ENCODE results near the gene TP63. TPM values are rescaled to one million over a fixed set of nuclear protein-coding genes. Genes with fewer than 3 reads are reported as not detected.
A peak's percentile ranks its signal among the peaks of the same experiment; 100 is the strongest.

Gene TP63
- total and polyA plus RNA-seq, 2 donors (not counting 3 experiments of a cell fraction or from before 2014, with no cell fraction given) = not detected

DNA sequence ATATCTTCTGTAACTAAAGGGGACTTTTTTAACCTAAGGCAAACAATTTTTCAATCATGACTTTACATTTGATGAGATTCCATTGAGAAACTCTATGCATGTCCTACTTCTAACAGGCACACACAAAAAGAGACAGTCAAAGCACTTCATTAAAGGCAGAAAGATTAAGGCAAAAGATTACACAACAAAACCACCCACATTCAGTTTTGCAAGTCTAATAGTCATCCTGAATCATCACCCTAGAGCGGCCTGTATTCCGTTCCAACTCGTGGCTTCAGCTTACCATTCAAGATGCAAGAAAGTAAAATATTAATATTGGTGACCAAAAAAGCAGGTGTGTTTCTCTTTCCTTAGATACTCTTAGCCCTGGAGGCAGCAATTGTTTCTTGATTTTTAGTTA is 283.6 kb downstream of the TP63 start:
- no peak overlapping the region for H3K4me3 ChIP-seq (replicated peaks in 1 of 3; ENCODE audit: insufficient read depth in 1 of 3, low read depth in 1 of 3, low read length in 3 of 3)
- dilution Hi-C loops (cut with MboI; ENCODE audit: extremely low pct_ligation_motif_present, low sequenced_read_pairs) = no loop called here
- no TSS peak for BruUV-seq (replicated peaks)

DNA sequence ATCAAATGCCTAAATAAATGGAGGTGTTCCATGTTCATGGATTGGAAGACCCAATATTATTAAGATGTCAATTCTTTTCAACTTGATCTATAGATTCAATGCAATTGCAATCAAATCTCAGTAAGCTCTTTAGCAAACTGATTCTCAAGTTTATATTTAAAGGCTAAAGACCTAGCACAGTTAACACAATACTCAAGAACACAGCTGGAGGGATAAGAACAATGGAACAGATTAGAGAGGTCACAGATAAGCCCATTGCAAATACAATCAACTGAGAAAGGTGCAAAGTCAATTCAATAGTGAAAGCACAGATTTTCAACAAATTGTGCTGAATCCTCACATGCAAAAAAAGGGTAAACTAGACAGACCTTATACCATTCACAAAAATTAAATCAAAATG is 290.6 kb downstream of the TP63 start:
- Histone ChIP-seq H3K4me2 (ENCODE audit: insufficient read depth, low read length) (no peak overlapping the region), H3K9ac (replicated peaks; ENCODE audit: extremely low read depth, insufficient read depth, low read length) (no peak overlapping the region), H4K20me1 (replicated peaks; ENCODE audit: control insufficient read depth, extremely low read depth, insufficient read depth, low read length) (no peaks in the 10 kb centered on the region), H3K79me2 (ENCODE audit: control insufficient read depth, insufficient read depth, low read length) (no peaks in the 10 kb centered on the region), H3K27me3 (ENCODE audit: control insufficient read depth in 2 of 2, insufficient read depth in 2 of 2, low read length in 2 of 2) (no peaks in the 10 kb centered on the region), H3K4me3 (replicated peaks in 1 of 3; ENCODE audit: insufficient read depth in 1 of 3, low read depth in 1 of 3, low read length in 3 of 3) (no peak overlapping the region), H2AFZ (ENCODE audit: low read depth, low read length) (no peak overlapping the region), H3K9me1 (replicated peaks; ENCODE audit: control insufficient read depth, extremely low read depth, insufficient read depth, low read length) (no peaks in the 10 kb centered on the region), H3K4me1 (ENCODE audit: control insufficient read depth, extremely low read depth, insufficient read depth, low read length) (no peaks in the 10 kb centered on the region), H3K36me3 (ENCODE audit: control insufficient read depth in 2 of 2, extremely low read depth in 1 of 2, insufficient read depth in 2 of 2, low read length in 2 of 2) (no peaks in the 10 kb centered on the region), H3K27ac (ENCODE audit: insufficient read depth, low read depth, low read length) (no peak overlapping the region), H3K9me3 (replicated peaks; ENCODE audit: control insufficient read depth, insufficient read depth, low read length) (no peaks in the 10 kb centered on the region)
- ChIA-PET POLR2A (no interaction called here), CTCF (no interaction called here)
- BruUV-seq (replicated peaks) = no TSS peak
- dilution Hi-C loops (cut with MboI; ENCODE audit: extremely low pct_ligation_motif_present, low sequenced_read_pairs) = no loop called here
- TF ChIP-seq JUN (IDR thresholded peaks at IDR 0.05; ENCODE audit: borderline replicate concordance, insufficient read depth, insufficient read length, low read depth) (no peak), MYC (IDR thresholded peaks at IDR 0.05; ENCODE audit: low read depth, low read length) (no peak), FOS (IDR thresholded peaks at IDR 0.05; ENCODE audit: borderline replicate concordance, insufficient read depth, low read length) (no peak), EZH2 (IDR thresholded peaks at IDR 0.05; ENCODE audit: borderline replicate concordance, low read depth, low read length, severe bottlenecking) (no peak), GATA2 (IDR thresholded peaks at IDR 0.05; ENCODE audit: insufficient read depth, insufficient read length, low read depth, low read length) (no peak), POLR2A (IDR thresholded peaks at IDR 0.05; ENCODE audit: low read depth, low read length) (no peak), POLR2AphosphoS5 (IDR thresholded peaks at IDR 0.05; ENCODE audit: insufficient read depth, low read depth, low read length) (no peak)
- TF ChIP-seq, protein P1, sequence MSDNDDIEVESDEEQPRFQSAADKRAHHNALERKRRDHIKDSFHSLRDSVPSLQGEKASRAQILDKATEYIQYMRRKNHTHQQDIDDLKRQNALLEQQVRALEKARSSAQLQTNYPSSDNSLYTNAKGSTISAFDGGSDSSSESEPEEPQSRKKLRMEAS (IDR thresholded peaks at IDR 0.05; ENCODE audit: insufficient read depth, insufficient read length) = no peak
- TF ChIP-seq, protein P2, sequence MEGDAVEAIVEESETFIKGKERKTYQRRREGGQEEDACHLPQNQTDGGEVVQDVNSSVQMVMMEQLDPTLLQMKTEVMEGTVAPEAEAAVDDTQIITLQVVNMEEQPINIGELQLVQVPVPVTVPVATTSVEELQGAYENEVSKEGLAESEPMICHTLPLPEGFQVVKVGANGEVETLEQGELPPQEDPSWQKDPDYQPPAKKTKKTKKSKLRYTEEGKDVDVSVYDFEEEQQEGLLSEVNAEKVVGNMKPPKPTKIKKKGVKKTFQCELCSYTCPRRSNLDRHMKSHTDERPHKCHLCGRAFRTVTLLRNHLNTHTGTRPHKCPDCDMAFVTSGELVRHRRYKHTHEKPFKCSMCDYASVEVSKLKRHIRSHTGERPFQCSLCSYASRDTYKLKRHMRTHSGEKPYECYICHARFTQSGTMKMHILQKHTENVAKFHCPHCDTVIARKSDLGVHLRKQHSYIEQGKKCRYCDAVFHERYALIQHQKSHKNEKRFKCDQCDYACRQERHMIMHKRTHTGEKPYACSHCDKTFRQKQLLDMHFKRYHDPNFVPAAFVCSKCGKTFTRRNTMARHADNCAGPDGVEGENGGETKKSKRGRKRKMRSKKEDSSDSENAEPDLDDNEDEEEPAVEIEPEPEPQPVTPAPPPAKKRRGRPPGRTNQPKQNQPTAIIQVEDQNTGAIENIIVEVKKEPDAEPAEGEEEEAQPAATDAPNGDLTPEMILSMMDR (IDR thresholded peaks at IDR 0.05; ENCODE audit: extremely low read depth in 1 of 2, insufficient read depth in 1 of 2, low read depth in 1 of 2, low read length in 2 of 2) = no peak
- no peak for FAIRE-seq
- no peak for DNase-seq (ENCODE audit: low read depth, low spot score)
- intact Hi-C loops (cut with micrococcal nuclease) = no loop called here

More for the DNA sequence above, 283.6 kb downstream of the TP63 start:
- Histone ChIP-seq H3K27ac (ENCODE audit: insufficient read depth, low read depth, low read length) (no peak overlapping the region), H3K36me3 (ENCODE audit: control insufficient read depth in 2 of 2, extremely low read depth in 1 of 2, insufficient read depth in 2 of 2, low read length in 2 of 2) (no peaks in the 10 kb centered on the region), H3K9me1 (replicated peaks; ENCODE audit: control insufficient read depth, extremely low read depth, insufficient read depth, low read length) (no peaks in the 10 kb centered on the region), H3K27me3 (ENCODE audit: control insufficient read depth in 2 of 2, insufficient read depth in 2 of 2, low read length in 2 of 2) (no peaks in the 10 kb centered on the region), H3K9me3 (replicated peaks; ENCODE audit: control insufficient read depth, insufficient read depth, low read length) (no peaks in the 10 kb centered on the region), H4K20me1 (replicated peaks; ENCODE audit: control insufficient read depth, extremely low read depth, insufficient read depth, low read length) (no peaks in the 10 kb centered on the region), H3K79me2 (ENCODE audit: control insufficient read depth, insufficient read depth, low read length) (no peaks in the 10 kb centered on the region), H3K4me2 (ENCODE audit: insufficient read depth, low read length) (no peak overlapping the region), H2AFZ (ENCODE audit: low read depth, low read length) (no peak overlapping the region), H3K9ac (replicated peaks; ENCODE audit: extremely low read depth, insufficient read depth, low read length) (no peak overlapping the region), H3K4me1 (ENCODE audit: control insufficient read depth, extremely low read depth, insufficient read depth, low read length) (peaks cover 3% of the 10 kb centered on the region)
- intact Hi-C loops (cut with micrococcal nuclease) = no loop called here
- peak; percentile 42 for DNase-seq (ENCODE audit: low read depth, low spot score)
- ChIA-PET POLR2A (no interaction called here), CTCF (interaction anchor here (1.0 kb wide), 1 partner anchor 34 kb away, joined by 4 read pairs; no protein-coding TSS in a partner anchor)
- FAIRE-seq = no peak
- TF ChIP-seq FOS (IDR thresholded peaks at IDR 0.05; ENCODE audit: borderline replicate concordance, insufficient read depth, low read length) (peak; percentile 17), POLR2A (IDR thresholded peaks at IDR 0.05; ENCODE audit: low read depth, low read length) (no peak), GATA2 (IDR thresholded peaks at IDR 0.05; ENCODE audit: insufficient read depth, insufficient read length, low read depth, low read length) (peak; percentile 31)

Data from endothelial cell of umbilical vein (primary cell).